Karpas-422 (cell line): ENCODE data around the gene TRIM66. TPM values are rescaled to one million over a fixed set of nuclear protein-coding genes. Genes with fewer than 3 reads are reported as not detected.

Experiments used
- DNase-seq: peaks from one replicate; pipeline ENCODE4 v3.0.0-alpha.2; 2015
- H2AFZ ChIP-seq: fragments of 200-600 bp; sonication (generic); 2 replicates; pipeline ENCODE4 v1.6.1; 2014; ENCODE audit warnings: antibody characterized with exemption, low read length, mixed read lengths
- H3K27ac ChIP-seq: fragments of 200-600 bp; sonication (generic); 2 replicates; pipeline ENCODE4 v1.5.1; 2014; ENCODE audit warnings: mild to moderate bottlenecking, low read length, moderate library complexity
- H3K27me3 ChIP-seq: fragments of 200-600 bp; sonication (generic); 2 replicates; pipeline ENCODE4 v1.6.1; 2014; ENCODE audit warnings: low read length, mixed read lengths
- H3K36me3 ChIP-seq: fragments of 200-600 bp; sonication (generic); 2 replicates; pipeline ENCODE4 v1.6.1; 2014; ENCODE audit warnings: low read length, mixed read lengths; ENCODE audit not compliant: insufficient read depth
- H3K4me1 ChIP-seq: fragments of 200-600 bp; sonication (generic); 2 replicates; pipeline ENCODE4 v1.6.1; 2014; ENCODE audit warnings: mild to moderate bottlenecking, low read length, mixed read lengths
- H3K4me2 ChIP-seq: fragments of 200-600 bp; sonication (generic); 2 replicates; pipeline ENCODE4 v1.6.1; 2014; ENCODE audit warnings: low read length, low read depth, mild to moderate bottlenecking; ENCODE audit not compliant: poor library complexity, severe bottlenecking
- H3K4me3 ChIP-seq: fragments of 200-600 bp; sonication (generic); 2 replicates; pipeline ENCODE4 v1.5.1; 2014; ENCODE audit warnings: mild to moderate bottlenecking, antibody characterized with exemption, low read length, mixed read lengths
- H3K79me2 ChIP-seq: fragments of 200-600 bp; sonication (generic); 2 replicates; pipeline ENCODE4 v1.6.1; 2014; ENCODE audit warnings: mild to moderate bottlenecking, low read length, mixed read lengths
- H3K9ac ChIP-seq: fragments of 200-600 bp; sonication (generic); 2 replicates; pipeline ENCODE4 v1.6.0; 2014; ENCODE audit warnings: low read length
- H3K9me2 ChIP-seq: fragments of 200-600 bp; sonication (generic), shearing (Covaris generic); replicated peaks from 2 replicates; pipeline ENCODE4 v1.6.0; 2014; ENCODE audit warnings: mild to moderate bottlenecking, low read length, moderate library complexity; ENCODE audit not compliant: insufficient read depth
- H3K9me3 ChIP-seq: fragments of 300-700, 200-600 bp; sonication (generic); 2 replicates; pipeline ENCODE4 v1.6.1; 2014; ENCODE audit warnings: low read length, mixed read lengths
- H4K20me1 ChIP-seq: fragments of 200-600 bp; sonication (generic); 2 replicates; pipeline ENCODE4 v1.6.1; 2014; ENCODE audit warnings: mild to moderate bottlenecking, antibody characterized with exemption, low read length, low read depth; ENCODE audit not compliant: insufficient read depth
- total RNA-seq: library from RNA; depleted of rRNA; stranded (reverse); fragments of >200 nt; shearing (Covaris generic); gene quantifications from 2 replicates; pipeline ENCODE4 v1.2.3, GENCODE V29; 2014; ENCODE audit warnings: low replicate concordance

TRIM66 gene
- total RNA-seq, 1 experiment from 2014 or later = 13.3 TPM

DNA sequence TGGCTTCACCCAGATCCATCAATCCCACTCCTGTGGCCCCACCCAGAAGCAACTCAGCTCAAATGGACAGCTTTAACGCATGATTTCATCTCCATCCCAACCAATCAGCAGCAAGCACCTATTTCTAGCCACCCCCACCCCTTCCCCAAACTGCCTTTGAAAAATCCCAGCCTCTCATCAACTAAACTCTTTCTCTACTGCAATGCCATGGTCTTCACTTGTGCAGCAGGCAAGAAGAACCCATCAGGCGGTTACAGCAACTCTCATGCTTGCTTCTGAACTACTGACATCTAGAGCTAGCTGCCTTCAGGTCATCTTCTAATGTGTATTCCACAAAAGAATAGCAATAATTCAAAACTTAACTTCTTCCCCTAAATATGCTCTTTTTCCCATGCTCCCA lies 46.3 kb downstream of the TRIM66 start:
- no peaks in the 10 kb centered on the region for H3K27me3 ChIP-seq
- no peaks in the 10 kb centered on the region for H3K79me2 ChIP-seq
- H2AFZ ChIP-seq = no peak overlapping the region
- H3K4me1 ChIP-seq = no peaks in the 10 kb centered on the region
- no peaks in the 10 kb centered on the region for H4K20me1 ChIP-seq
- no peak overlapping the region for H3K4me2 ChIP-seq
- no peak overlapping the region for H3K9ac ChIP-seq
- no peak overlapping the region for H3K27ac ChIP-seq
- no peaks in the 10 kb centered on the region for H3K9me3 ChIP-seq
- no peaks in the 10 kb centered on the region for H3K9me2 ChIP-seq
- DNase-seq = no peak
- H3K4me3 ChIP-seq = no peak overlapping the region
- no peaks in the 10 kb centered on the region for H3K36me3 ChIP-seq

DNA sequence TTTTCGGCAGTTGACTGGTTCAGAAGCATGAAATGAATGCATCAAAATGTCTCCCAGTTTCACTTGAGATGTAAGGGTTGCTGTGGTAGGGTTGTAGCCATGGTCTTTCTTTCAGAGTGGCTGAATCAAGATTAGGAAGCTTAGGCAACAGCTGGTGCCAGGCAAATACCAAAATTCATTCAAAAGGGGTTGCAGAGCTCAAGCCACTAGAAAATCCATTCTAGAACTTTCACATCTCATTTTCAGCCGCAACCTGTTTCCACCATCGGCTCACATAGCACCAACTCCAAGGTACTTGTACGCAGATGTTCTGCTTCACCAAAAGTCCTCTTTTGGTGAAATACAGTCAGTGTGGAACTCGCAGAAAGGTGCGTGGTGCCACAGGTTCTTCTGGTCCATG lies 48.0 kb downstream of the TRIM66 start:
- no peak for DNase-seq
- Histone ChIP-seq H3K9ac (no peak overlapping the region), H3K9me2 (no peaks in the 10 kb centered on the region), H3K79me2 (no peaks in the 10 kb centered on the region), H3K4me2 (no peak overlapping the region), H4K20me1 (no peaks in the 10 kb centered on the region), H3K4me1 (no peaks in the 10 kb centered on the region), H3K9me3 (no peaks in the 10 kb centered on the region), H3K27ac (no peak overlapping the region), H3K36me3 (no peaks in the 10 kb centered on the region), H3K27me3 (no peaks in the 10 kb centered on the region), H2AFZ (no peak overlapping the region), H3K4me3 (no peak overlapping the region)

DNA sequence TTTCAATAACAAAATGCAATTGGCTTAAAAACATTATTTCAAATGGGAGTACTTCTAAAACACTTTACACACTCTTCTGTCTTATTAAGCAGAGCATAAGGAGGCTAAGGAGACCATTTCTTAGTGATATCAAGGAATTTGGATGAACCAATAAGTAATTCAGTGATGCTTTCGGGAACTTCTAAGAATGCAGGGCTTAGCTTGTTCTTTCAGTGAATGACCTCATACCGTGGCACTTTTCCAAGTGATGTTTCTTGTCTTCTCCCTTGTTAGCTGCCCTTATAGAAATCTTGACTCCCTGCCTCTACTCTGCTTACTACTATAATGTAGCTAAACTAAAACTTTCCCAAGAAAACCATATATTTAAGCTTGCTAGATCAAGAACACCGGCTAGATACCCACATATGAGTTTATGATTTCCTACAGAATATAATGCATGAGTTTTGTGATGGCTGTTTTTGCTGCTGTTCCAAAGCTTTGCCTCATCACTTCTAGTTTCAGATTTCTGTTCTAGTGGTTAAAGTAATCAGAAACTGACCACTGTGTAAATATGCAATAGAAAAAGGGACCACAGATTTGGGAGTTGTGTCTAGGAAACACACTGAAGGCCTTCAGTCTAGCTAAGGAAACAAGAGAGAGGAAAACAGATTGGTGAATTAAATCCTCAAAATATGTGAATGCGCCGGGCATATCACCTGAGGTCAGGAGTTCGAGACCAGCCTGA lies 50.9 kb downstream of the TRIM66 start:
- H3K27ac ChIP-seq = no peak overlapping the region
- no peak overlapping the region for H3K4me3 ChIP-seq
- DNase-seq = no peak
- no peaks in the 10 kb centered on the region for H3K27me3 ChIP-seq
- H2AFZ ChIP-seq = no peak overlapping the region
- no peaks in the 10 kb centered on the region for H3K9me3 ChIP-seq
- H3K36me3 ChIP-seq = no peaks in the 10 kb centered on the region
- H4K20me1 ChIP-seq = no peaks in the 10 kb centered on the region
- no peaks in the 10 kb centered on the region for H3K79me2 ChIP-seq
- H3K9ac ChIP-seq = no peak overlapping the region
- H3K4me2 ChIP-seq = no peak overlapping the region
- no peaks in the 10 kb centered on the region for H3K9me2 ChIP-seq
- H3K4me1 ChIP-seq = no peaks in the 10 kb centered on the region

DNA sequence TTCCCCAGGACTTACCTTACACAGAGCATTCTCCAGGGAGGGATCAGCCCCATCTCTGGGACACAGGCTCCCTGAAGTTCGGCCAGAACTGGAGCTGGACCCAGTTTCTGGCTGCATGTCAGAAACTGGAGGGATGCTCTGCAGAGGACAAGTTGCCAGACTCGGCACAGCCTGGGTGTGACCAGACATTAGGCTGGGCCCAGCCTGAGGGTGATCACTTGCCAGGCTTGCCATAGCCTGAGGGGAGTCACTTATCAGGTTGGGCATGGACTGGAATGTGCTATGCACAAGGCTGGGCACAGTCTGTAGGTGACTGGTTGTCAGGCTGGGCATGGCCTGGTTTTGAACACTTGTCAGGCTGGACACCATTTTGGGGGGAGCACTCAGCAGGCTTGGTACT lies 57.8 kb downstream of the TRIM66 start:
- no peaks in the 10 kb centered on the region for H3K36me3 ChIP-seq
- peaks cover 5% of the 10 kb centered on the region; the same call in 1 of the 2 replicates for H3K4me1 ChIP-seq
- no peak overlapping the region for H3K9ac ChIP-seq
- no peaks in the 10 kb centered on the region for H3K79me2 ChIP-seq
- no peak overlapping the region for H2AFZ ChIP-seq
- no peaks in the 10 kb centered on the region for H3K9me3 ChIP-seq
- H3K27ac ChIP-seq = no peak overlapping the region
- H3K9me2 ChIP-seq = no peaks in the 10 kb centered on the region
- no peak for DNase-seq
- H4K20me1 ChIP-seq = no peaks in the 10 kb centered on the region
- no peaks in the 10 kb centered on the region for H3K27me3 ChIP-seq
- no peak overlapping the region for H3K4me3 ChIP-seq
- H3K4me2 ChIP-seq = no peak overlapping the region

DNA sequence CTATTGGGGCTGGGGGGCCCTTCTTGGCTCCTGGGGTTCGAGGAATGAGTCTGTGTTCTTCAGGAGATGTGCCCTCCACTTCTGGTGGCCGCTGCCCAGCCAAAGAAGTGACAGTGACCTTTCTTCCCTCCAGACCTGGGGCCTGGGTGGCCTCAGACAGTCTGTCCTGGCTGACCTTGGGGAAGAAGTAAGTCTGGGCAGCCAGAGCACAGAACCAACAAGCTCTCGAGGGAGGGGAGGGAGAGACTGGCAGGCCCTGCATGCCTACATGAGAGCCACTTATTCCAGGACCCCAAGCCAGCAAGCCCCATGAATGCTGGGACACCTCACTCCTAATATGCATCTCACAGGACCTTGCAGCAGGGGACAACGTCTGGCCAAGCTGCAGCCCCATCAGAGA lies 61.3 kb downstream of the TRIM66 start:
- Histone ChIP-seq H4K20me1 (no peaks in the 10 kb centered on the region), H3K4me1 (peaks cover 5% of the 10 kb centered on the region; the same call in 1 of the 2 replicates), H3K79me2 (no peaks in the 10 kb centered on the region), H3K27ac (no peak overlapping the region), H2AFZ (no peak overlapping the region), H3K9me2 (no peaks in the 10 kb centered on the region), H3K36me3 (no peaks in the 10 kb centered on the region), H3K4me2 (no peak overlapping the region), H3K4me3 (no peak overlapping the region), H3K9ac (no peak overlapping the region), H3K27me3 (no peaks in the 10 kb centered on the region), H3K9me3 (no peaks in the 10 kb centered on the region)
- no peak for DNase-seq

DNA sequence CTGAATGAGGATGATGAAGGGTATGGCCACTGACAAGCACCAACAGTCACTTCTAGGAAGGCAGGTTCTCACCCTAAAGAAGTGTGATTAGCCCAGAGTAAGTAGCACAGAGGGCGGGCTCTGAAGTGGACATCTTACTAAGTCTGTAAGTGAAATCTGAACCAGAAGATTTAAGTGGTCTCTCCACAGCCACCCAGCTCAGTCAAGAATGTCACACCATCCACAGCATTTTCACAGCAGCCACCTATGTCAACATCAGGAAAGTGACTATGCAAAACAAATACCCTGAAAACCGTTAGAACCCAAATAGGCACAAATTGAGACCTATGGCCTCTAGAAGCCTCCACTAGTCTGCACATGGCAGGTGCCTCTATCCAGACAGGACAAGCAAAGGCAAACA lies 65.4 kb downstream of the TRIM66 start:
- Histone ChIP-seq H3K27me3 (no peaks in the 10 kb centered on the region), H3K9ac (no peak overlapping the region), H3K4me1 (no peaks in the 10 kb centered on the region), H3K36me3 (no peaks in the 10 kb centered on the region), H4K20me1 (no peaks in the 10 kb centered on the region), H3K27ac (no peak overlapping the region), H3K9me2 (no peaks in the 10 kb centered on the region), H3K79me2 (no peaks in the 10 kb centered on the region), H2AFZ (no peak overlapping the region), H3K4me2 (no peak overlapping the region), H3K9me3 (no peaks in the 10 kb centered on the region), H3K4me3 (no peak overlapping the region)
- DNase-seq = no peak

DNA sequence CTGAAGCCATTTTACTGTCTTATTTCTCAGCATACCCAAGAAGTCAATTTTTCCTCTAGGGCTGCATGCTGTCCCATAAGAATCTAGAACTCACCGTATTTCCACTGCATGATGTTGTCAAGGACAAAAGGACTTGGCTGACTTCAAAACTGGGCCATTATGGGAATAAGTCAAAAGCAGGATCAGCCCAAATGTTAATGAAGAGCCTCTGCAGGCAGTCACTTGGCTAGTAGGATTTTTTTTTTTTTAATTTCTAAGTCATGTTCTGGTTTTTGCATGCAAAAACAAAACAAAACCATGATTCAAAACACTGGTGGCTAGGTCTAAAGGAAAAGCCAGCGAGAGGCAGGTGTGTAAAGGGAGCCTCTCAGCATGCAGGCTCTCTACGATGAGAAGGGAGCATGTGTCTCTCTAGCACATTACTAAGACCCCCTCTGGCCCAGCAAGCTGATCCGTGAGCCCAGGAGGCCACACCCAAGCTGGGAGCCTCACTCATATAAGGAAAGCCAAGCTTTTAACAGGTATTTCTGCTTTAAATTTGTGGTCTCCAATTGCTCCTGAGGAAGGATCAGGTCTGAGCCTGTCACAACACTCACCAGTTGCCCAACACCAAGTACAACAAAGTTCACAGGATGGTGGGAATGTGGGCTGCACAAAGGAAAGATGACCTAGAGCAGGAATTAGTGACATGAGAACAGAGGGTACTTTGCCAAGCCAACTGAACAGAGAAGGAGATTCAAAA lies 67.0 kb downstream of the TRIM66 start:
- Histone ChIP-seq H3K9me2 (no peaks in the 10 kb centered on the region), H3K4me3 (no peak overlapping the region), H4K20me1 (no peaks in the 10 kb centered on the region), H3K9ac (no peak overlapping the region), H3K27ac (no peak overlapping the region), H3K9me3 (no peaks in the 10 kb centered on the region), H3K4me1 (no peaks in the 10 kb centered on the region), H3K79me2 (no peaks in the 10 kb centered on the region), H3K4me2 (no peak overlapping the region), H3K36me3 (no peaks in the 10 kb centered on the region), H2AFZ (no peak overlapping the region), H3K27me3 (no peaks in the 10 kb centered on the region)
- no peak for DNase-seq

DNA sequence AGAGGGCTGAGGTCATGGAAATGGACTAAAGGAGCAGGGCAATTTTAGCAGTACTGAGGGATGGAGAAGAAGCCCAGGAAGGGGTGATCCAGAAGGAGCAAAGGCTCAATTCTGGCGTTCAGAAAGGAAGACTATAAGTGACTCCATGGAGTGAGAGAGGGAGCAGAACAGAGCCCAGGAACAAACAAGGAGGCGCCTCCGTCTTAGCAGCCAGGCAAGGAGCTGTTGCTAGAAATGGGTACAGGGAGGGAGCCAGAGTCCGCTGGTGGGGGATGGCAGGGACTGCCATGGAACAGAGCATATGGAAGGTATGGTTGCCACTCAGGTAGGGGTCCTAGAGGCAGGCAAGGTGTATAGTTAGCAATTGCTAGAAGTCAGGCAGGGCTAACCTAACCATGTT lies 68.0 kb downstream of the TRIM66 start:
- no peak overlapping the region for H2AFZ ChIP-seq
- no peaks in the 10 kb centered on the region for H3K27me3 ChIP-seq
- no peak overlapping the region for H3K4me2 ChIP-seq
- no peaks in the 10 kb centered on the region for H3K9me3 ChIP-seq
- no peak overlapping the region for H3K27ac ChIP-seq
- DNase-seq = no peak
- H3K4me1 ChIP-seq = no peaks in the 10 kb centered on the region
- no peak overlapping the region for H3K4me3 ChIP-seq
- H3K9ac ChIP-seq = no peak overlapping the region
- no peaks in the 10 kb centered on the region for H3K79me2 ChIP-seq
- H4K20me1 ChIP-seq = no peaks in the 10 kb centered on the region
- no peaks in the 10 kb centered on the region for H3K36me3 ChIP-seq
- no peaks in the 10 kb centered on the region for H3K9me2 ChIP-seq
